Islet of Langerhans (tissue), 1 donor: ENCODE results near the gene DOK3.
"Not testable (repeated sequence)": the region's sequence is repeated elsewhere in the genome, so short reads cannot be mapped to it uniquely, and the experiment has no call there.

Experiments used
- FAIRE-seq: peaks from one replicate; lab custom pipeline; 2011; peaks lifted over from hg19 to GRCh38; lab: Jason Lieb, UNC

DOK3 gene

DNA sequence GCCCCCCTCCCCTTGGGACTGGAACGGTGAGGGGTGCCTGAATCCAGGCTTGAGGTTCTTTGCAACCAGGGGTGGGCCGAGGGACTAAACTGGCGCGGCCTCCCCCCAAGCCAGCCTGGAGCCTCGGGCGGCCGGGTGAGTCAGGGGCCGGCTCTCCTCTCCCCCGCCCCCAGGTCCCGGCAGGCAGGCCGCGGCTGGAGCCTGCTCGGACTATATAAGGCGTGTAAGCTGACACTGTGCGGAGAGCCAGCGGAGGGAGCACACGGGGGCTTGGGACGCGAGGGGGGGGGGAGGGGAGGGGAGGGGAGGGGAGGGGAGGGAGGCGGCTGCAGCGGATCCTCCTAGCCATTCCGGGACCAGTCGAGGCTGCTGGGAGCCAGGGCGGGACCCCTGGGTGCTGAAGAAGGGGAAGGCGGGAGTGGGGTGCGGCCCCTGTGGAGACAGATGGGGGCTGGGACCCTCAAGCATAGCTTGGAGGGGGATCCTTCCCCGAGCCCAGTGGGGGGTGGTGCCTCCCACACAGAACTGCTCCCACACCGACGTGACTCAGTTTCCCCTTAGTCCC is 12.8 kb downstream of the DOK3 start:
- no peak for FAIRE-seq

DNA sequence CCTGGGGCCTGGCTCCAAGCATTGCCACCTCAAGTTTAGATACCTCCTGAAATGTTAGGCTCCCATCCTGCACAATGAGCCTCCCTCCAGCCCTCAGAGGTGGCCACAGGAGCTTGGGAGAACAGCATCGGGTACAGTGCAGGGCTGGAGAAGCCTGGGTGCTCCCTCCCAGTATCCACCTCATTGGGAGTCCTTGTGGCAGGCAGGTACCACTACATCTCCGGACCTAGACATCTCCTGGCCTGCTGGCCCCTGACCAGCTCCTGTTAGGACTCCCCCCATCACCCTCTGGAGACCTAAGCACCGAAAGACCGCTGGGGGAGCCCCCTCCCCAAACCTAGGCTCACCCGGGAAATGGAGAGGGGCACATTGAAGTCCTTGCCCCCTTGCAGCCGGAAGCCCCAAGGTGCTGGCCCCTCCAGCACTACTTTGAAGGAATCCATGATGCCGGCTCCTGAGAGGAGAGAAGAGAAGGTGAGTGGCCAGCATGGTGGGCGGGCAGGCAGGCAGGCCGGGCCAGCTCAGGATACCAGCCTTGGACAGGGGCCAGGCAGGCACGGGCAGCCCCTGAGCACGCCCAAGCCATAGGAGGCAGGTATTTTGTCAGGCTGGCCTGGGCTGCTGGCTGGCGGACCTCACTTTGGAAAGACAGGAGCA is 13.4 kb downstream of the DOK3 start:
- FAIRE-seq = no peak

DNA sequence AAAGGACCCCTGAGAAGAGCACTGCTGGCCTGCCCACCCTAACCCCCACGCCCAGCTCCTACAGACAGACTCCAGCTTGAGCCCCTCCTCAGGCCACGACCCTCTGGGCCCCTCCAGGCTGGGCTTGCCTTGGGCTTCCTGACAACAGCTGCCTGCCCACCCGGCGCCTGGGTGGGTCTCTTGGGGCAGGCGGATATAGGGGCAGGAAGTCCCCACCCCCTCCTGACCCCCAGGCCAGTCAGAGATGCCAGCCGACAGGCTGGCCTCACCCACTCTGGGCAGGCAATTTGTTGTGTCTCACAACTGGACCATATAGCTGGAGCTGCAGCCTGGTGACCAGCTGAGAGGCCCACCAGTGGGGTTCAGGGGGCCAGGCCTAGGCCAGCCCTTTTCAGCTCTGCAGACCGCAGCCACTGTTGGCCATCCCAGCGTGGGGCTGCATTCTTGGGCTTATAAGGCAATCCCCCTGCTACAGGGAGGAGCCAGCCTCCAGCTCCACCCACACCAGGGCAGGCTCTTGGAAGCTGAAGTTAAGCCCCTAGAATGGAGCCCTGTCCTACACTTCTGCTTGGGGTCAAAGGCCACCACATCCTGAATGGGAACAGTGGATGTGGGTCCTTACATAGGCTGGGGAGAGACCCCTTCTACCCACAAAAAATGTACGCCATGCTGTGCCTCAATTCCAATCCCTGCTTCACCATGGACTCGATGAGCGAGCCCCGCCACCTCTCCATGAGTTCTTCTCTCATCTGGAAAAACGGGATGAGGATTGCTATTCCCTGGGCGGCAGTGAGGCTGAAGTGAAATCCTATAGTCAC is 14.2 kb downstream of the DOK3 start:
- FAIRE-seq = no peak

DNA sequence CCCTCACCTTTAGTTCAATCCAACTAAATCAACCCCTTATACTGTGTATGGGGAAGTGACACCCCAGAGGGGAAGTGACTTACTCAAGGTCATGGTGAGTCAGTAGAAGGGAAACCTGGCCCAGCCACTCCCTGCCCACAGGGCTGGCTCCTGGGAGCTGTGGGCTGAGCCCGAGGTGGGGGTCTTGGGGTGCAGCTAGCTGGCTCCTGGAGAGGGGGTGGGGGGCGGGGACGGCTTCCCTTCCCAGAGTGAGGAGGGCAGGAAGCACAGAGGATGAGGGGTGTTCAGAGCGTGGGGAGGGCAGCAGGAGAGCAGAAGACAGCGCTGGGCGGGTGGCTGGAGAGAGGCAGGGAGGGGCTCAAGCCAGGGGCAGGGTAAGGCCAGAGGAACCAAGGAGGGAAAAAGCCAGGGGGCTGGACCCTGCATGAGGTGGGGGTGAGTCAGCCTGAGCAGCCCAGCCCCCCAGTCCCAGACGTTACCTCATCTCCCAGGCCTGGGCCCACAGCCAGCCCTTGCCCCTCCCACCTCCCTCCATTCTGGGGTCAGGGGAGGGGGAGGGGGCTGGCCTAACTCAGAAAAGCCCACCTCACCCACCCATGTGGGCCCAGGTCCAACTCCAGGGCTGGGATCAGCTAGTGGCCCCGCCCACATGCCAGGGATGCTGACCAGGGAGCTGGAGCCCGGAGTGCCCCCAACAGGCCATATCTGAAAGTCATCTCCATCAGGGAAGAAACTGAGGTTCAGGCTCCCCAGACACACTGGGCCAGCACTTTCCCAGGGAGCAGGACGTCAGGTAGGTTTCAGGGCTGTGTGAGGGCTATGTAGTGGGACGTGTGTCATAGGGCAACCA is 15.1 kb downstream of the DOK3 start:
- no peak for FAIRE-seq

DNA sequence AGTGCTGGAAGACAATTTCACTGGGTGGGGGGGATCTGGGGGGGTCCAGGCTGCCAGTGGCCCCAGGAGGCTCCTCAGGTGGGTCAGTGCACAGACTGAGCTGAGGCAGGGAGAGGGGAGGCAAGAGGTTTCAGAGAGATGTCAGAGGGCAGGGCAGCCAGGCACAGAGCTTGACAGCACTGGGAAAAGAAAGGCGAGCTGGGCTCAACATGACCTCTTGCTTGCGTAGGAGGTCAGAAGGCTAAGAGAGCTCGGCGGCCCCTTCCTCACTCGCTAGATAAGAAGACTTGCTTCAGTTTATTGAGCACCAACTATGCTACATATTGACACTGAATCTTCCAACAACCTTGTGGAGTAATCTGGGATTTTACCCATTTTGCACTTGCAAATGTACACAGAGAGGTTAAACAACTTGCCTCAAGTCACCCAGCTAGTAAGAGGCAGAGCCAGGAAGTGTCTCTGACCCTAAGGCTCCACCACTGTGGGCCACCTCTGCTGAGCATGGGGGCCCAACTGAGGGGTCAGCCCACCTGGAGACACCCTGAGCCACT is 15.8 kb downstream of the DOK3 start:
- no peak for FAIRE-seq

DNA sequence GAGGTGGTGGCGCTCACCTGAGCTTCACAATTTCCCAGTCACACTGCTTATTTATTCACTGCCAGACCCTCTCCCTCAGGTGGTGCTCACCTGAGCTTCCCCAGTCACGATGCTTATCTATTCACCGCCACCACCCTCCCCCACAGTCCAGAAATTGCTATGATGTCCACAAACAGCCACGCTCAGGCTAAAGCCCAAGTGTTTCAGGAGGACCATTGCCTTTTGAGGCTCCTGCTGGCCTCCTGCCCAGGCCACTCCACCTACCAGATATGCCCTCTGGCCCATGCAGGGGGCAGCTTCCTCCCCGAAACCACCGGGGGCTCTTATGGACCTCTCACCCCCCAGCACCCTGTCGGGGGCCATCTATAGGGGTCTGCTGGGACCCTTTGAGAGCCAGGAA is 16.8 kb downstream of the DOK3 start:
- FAIRE-seq = no peak

DNA sequence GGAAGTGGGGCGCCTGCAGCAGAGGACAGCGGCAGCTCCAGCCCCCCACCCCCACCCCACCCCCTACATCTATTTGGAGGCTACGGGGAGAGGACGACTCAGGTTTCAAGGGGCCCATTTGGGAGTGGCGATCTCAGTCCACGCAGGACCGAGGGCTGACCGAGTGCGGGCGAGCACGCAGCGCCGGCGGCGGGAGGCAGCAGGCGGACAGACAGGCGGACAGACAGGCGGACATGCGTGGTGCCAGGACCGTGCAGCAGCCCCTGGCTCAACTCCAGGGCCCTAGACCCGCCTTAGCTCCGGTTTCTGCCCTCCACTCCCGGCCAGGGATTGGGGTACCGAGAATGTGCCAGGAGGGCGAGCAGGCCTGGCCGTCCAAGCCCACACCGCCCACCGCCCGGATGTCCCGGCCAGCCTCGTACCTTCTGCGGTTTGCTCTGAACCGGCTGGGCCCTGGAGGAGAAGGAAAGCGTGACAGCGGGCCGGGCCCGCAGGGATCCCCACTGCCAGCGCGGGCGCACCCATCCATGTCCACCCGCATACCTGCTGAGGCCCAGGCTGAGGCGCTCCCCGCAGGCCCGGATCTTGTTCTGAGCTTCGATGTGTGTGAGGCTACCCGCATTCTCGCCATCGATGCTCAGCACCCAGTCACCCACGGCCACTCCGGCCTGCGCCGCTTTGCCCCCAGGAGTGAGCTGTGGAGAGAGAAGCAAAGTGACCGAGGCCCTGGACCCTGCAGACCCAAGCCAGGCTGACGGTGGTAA is 17.5 kb downstream of the DOK3 start:
- FAIRE-seq = no peak

DNA sequence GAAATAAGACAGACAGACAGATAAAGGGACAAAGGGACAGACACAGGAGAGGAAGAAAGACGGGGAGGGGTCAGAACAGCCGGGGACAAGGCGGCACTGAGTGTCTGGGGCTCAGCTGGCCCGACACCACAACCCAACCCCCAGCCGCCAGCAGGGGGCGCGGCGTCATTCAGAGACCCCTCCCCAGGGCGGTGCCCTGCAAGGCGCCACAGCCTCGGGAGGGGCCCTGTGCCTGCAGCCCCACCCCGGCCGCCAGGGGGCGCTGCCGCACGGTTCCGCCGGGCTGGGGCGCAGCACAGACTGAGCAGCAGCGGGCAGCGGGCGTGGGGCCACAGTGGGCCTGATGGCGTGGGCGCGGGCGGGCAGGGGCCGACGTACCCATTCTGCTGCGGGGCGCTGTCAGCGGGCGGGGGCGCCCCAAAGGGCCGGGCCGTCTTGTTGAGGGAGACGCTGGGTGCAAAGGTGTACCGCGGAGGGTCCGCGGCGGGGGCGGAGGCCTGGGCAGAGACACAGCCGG is 18.1 kb downstream of the DOK3 start:
- no peak for FAIRE-seq

DNA sequence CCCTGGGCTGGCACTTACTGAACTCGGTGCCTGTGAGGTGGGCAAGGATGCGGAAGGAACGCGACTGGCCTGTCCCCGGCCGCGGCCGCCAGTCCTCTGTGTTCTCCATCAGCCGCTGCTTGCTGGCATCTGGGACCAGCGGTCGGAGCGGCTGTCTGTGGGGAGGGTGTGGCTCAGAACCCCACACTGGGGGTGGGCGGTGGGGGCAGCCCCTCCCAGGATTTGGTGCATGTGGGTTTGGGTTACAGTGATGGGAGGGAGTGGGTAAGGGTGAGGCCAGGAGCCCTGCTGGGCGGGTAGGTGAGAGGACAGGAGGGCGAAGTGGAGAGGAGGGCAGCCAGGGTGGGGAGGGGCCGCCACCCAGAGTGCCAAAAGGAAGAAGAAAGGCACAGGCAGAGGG is 18.6 kb downstream of the DOK3 start:
- no peak for FAIRE-seq

DNA sequence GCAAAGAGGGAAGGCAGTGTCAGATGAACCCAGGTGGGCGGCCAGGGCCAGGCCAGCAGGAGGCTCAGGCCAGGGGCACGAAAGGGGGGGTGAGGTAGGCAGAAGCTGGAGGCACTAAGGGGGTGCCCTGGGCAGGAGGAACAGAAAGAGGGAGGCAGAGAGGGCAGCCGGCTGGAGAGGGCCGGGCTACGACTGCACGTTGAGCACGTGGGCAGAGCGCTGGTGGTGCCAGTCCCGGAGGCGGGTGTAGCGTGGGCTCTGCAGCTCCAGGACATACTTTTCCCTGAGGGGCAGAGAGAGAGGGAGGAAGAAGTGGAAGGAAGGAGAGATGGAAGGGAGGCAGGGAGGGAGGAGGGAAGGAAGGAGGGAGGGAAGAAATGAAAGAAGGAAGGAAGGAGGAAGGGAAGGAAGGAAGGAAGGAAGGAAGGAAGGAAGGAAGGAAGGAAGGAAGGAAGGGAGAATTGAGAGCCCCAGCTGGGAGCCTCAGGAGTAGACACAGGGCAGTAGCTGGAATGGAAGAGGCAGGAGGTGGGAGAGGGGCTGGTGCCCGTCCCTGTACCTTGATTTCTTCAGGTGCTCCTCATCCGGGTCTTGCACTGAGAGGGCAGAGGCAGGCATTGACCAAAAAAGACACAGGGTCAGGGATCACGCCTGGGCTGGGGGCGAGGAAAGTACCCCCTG is 19.2 kb downstream of the DOK3 start:
- FAIRE-seq = no peak

DNA sequence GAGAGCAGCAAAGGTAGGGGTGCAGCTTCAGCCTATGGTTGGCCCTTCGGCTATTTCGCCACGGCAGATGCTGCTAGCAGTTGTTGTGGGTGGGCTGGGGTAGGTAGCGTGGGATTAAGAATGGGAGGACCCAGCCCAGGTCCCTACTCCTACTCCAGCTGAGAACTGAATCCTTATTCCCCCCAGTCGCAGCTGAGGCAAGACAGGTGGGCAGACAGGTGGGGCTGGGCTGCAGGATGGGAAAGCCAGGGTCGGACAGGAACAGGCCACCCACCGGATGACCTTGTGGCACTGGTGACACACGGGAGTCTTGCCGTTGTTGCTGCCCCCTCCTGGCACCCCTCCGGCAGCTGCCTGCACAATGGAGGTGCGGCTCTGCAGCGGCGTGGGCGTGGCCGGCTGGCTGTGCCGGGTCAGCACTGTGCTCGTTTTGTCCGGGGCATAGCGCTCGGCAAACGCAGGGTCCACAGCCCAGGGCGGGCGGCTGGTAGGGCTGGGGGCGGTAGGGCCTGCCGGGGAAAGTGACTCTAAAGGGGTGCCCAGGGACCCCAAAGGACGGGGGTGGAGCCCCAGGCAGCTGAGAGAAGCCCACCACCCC is 20.4 kb downstream of the DOK3 start:
- no peak for FAIRE-seq

DNA sequence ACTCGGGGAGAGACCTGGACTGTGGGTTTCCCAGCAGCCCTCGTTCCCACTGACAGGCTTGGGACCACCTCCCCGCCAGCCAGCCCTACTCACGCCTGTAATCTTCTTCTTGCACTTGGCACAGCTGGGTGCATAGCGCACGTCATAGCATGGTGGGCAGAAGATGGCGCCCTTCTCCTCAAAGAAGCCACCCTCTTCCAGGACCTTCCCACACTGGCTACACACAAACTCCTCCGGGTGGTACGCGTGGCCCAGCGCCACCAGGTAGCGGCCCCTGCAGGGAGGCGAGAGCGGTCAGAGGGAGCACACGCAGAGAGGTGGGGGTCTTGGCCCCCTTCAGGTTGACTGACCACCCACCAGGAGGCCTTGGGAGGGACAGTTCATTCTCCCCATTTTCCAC is 21.7 kb downstream of the DOK3 start:
- FAIRE-seq = no peak

DNA sequence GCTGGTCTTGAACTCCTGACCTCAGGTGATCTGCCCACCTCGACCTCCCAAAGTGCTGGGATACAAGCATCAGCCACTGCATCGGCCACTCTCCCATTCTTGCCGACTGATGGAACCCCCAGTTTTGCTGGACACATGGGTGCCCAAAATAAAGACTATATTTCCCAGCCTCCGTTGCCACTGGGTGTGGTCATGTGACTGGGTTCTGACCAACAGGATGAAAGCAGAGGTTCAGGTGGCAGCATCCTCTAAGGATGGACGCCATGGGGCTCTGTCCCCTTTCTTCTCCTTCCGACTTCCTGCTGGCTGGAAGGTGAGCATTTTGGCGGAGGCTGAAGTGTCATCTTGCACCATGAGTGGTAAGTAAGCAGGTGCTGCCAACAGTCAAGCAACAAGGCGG is 22.5 kb downstream of the DOK3 start:
- no peak for FAIRE-seq

DNA sequence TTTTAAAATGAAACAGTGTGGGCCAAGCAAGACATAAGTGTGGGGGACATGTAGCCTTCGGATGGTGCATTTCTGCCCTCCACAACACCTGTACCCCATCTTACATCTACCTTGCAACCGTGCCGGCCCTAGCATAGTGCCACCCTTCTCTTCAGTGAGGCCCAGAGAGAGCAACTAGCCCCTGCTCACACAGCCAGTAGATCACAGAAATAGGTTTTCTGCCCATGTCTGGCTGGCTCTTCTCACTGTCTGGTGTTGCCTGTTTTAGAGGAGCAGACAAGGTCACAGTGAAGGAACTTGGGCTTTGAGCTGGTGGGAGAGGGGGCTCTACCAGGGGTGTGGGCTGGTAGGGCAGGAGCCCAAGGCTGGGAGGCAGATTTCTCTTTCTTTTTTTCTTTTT is 23.4 kb downstream of the DOK3 start:
- FAIRE-seq = no peak

DNA sequence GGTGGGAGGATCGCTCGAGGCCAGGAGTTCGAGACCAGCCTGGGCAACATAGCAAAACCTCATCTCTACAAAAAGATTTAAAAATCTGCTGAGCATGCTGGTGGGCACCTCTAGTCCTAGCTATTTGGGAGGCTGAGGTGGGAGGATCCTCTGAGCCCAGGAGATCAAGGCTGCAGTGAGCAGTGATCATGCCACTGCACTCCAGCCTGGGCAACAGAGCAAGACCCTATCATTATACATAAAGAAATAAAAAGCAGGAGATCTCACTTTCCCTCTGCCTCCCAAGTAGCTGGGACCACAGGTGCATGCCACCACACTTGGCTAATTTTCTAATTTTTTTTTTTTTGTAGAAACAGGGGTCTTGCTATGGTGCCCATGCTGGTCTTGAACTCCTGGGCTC is 23.9 kb downstream of the DOK3 start:
- not testable (repeated sequence) for FAIRE-seq

DNA sequence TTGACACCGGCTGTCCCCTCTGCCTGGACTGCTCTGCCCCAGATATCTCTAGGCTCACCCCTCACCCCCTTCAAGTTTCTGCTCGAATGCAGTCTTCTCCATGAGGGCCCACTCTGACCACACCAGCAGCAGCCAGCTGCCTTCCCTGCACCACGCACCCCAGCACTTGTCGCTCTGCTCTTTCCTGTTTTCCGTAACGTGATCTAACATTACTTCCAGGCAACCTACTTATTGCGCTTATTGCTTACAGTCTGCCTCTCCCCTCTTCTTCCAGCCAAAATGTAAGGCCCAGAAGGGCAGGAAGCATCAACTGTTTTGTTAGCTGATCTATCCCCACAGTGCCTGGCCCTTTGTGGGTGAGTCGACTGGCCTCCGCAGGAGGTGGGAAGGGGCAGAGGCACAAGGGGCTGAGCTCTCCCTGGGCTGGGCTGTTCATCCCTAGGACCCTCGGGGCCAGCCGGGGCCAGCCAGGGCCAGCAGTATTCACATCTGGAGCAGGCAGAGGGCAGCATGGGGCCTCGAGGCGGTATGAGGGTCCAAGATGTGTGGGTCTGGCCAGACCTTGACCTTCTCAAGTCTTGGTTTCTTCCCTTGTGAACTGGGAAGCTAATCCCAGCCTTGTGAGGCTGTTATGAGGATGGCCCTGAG is 24.6 kb downstream of the DOK3 start:
- FAIRE-seq = no peak

DNA sequence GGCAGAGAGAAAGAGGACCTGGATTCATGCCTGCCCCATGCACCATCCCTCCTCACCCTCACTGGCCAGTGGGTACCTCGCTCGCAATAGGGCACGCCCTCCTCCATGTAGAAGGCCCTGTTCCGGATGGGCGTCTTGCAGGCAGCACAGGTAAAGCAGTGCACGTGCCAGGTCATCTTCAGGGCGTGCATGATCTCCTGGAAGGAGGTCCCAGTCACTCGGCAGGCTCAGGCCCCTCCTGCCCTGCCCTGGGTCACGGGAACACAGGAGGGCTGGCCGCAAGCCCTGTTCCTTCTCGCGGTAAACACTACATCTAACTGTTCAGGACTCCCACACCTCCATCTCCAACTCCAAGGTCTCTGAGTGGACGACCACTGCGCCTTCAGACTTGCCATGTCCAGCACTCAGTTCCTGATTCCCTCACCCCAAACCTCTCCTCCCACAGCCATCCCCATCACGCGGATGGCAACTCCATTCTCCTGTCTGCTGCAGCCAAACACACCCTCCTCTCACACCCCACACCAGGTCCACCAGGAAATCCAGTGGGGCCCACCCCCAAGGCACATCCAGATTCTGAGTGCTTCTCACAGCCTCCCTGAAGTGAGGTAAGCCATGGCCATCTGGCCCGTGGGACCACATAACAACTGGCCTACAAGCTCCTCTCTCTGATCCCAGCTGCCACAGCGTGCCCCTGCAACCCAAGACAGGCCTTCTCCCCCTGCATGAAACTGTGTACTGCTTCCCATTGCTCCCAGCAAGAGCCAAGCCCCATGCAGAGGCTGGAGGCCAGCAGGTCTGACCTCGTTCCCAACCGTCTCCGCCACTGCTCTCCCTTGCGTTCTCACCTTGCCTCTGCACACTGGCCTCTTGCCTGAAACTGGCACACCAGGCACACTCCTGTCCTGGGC is 25.4 kb downstream of the DOK3 start:
- no peak for FAIRE-seq

DNA sequence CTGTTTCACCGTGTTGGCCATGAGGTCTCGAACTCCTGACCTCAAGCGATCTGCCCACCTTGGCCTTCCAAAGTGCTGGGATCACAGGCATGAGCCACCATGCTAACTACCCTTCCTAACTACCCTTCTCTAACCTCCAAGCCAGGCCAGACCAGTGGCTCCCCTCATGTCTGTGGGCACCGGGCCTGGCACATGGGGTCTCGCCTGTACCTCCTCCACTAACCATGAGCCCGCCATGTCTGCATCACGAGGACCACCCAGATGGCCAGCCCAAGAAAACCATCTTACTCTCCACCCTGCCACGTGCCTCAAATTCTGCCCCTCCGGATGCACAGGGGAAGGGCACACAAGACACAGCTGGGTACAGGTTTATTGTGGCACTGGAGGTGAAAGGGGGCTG is 26.6 kb downstream of the DOK3 start:
- FAIRE-seq = no peak

DNA sequence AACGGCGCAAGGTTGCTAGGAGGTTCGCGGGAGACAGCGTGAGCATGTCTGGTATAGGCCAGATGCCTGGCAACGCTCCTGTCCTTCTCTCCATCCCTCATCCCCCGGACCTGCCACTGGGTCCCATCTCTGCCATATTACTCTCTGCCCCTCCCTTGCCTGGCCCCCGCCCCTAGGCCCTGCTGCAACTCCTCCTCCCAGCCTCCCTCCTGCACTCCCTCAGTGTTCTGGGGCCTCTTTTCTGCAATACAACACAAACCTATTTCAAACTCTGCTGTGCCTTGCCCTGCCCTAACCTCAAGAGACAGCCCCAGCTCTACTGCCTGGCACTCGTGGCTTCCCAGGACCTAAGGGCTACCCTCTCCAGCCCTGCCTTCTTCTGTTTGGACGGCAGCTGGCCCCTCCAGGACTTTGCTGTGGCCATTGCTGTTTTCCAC is 27.2 kb downstream of the DOK3 start:
- no peak for FAIRE-seq
